Choroid plexus epithelial cell (primary cell): ENCODE measurements around the gene TERT.

Source experiments
- DNase-seq: peaks from one replicate; pipeline ENCODE4 v3.0.0-alpha.2; 2010; ENCODE audit warnings: low read depth
- H3K4me3 ChIP-seq: 2 replicates; pipeline ENCODE4 v1.5.1; 2011; ENCODE audit warnings: low read depth, mild to moderate bottlenecking, control low read depth, low read length, moderate library complexity
- CTCF ChIP-seq: conservative IDR thresholded peaks from 2 replicates; pipeline ENCODE4 v1.5.1; 2011; ENCODE audit warnings: low read depth, mild to moderate bottlenecking, control low read depth, inconsistent platforms, low read length, moderate library complexity

The TERT gene

GRCh38 chr5:1251678-1252580 lies 42.9 kb downstream of the TERT start:
- no peak for DNase-seq
- no peak for TF ChIP-seq CTCF
- no peak overlapping the region for H3K4me3 ChIP-seq

GRCh38 chr5:1249366-1250280 lies 45.2 kb downstream of the TERT start:
- no peak overlapping the region for H3K4me3 ChIP-seq
- DNase-seq = no peak
- TF ChIP-seq CTCF = no peak

- no peak overlapping the region for H3K4me3 ChIP-seq
- DNase-seq = no peak
- no peak for TF ChIP-seq CTCF
Measured at GRCh38 chr5:1247811-1248210, 47.1 kb downstream of the TERT start.

GRCh38 chr5:1246711-1247431 lies 48.0 kb downstream of the TERT start:
- DNase-seq = peak; percentile 15
- no peak for TF ChIP-seq CTCF
- H3K4me3 ChIP-seq = no peak overlapping the region

GRCh38 chr5:1245905-1246576 lies 48.8 kb downstream of the TERT start:
- TF ChIP-seq CTCF = no peak
- DNase-seq = no peak
- no peak overlapping the region for H3K4me3 ChIP-seq

GRCh38 chr5:1244976-1245375 lies 49.9 kb downstream of the TERT start:
- no peak for TF ChIP-seq CTCF
- DNase-seq = no peak

More at GRCh38 chr5:1244976-1245375, 49.9 kb downstream of the TERT start:
- H3K4me3 ChIP-seq = no peak overlapping the region
